K562 (cell line): ENCODE results near the gene FFAR1. TPM values are rescaled to one million over a fixed set of nuclear protein-coding genes. Genes with fewer than 3 reads are reported as not detected.

Experiments
- BMI1 ChIP-seq: fragments of 150-350 bp; IDR thresholded peaks from 2 replicates; pipeline ENCODE4 v1.6.1; 2014; ENCODE audit warnings: low read length
- CBFA2T3 ChIP-seq: fragments of 450-650 bp; IDR thresholded peaks from 2 replicates; pipeline ENCODE4 v1.6.1; 2017
- CBX2 ChIP-seq: fragments of 200-600 bp; sonication (generic); IDR thresholded peaks from one replicate; pipeline ENCODE4 v1.6.1; 2012; ENCODE audit warnings: mild to moderate bottlenecking, low read length, inconsistent platforms; ENCODE audit not compliant: insufficient read depth, poor library complexity, severe bottlenecking
- CBX3 ChIP-seq, 2 experiments: IDR thresholded peaks; 1 replicate in 1 of 2; 2 replicates in 1 of 2; pipeline ENCODE4 v1.6.1; 2012; ENCODE audit warnings: inconsistent platforms in 2 of 2, low read length in 2 of 2, borderline replicate concordance in 1 of 2, control low read depth in 1 of 2
- CC2D1A ChIP-seq: fragments of 450-650 bp; IDR thresholded peaks from 2 replicates; pipeline ENCODE4 v1.6.1; 2017; ENCODE audit warnings: mild to moderate bottlenecking
- CHD2 ChIP-seq: IDR thresholded peaks from 2 replicates; pipeline ENCODE4 v1.6.1; 2011; ENCODE audit warnings: low read depth, low read length
- CREM ChIP-seq: IDR thresholded peaks from 2 replicates; pipeline ENCODE4 v1.6.1; 2014; ENCODE audit warnings: antibody characterized with exemption, low read depth
- CTBP1 ChIP-seq: fragments of 450-650 bp; IDR thresholded peaks from 2 replicates; pipeline ENCODE4 v1.6.1; 2016; ENCODE audit warnings: borderline replicate concordance
- ELF2 ChIP-seq: fragments of 250-450 bp; sonication (Bioruptor Pico); IDR thresholded peaks from 2 replicates; pipeline ENCODE4 v1.5.0; 2021; ENCODE audit warnings: mild to moderate bottlenecking
- GTF2E2 ChIP-seq: fragments of 200-800 bp; sonication (Bioruptor generic); IDR thresholded peaks from 2 replicates; pipeline ENCODE4 v1.6.1; 2016; ENCODE audit warnings: missing genetic modification characterization, missing compliant biosample characterization
- MTF1 ChIP-seq: fragments of 250-450 bp; sonication (Bioruptor Pico); IDR thresholded peaks from 2 replicates; pipeline ENCODE4 v1.9.0; 2021; ENCODE audit warnings: moderate library complexity, mild to moderate bottlenecking, inconsistent platforms, borderline replicate concordance
- MXI1 ChIP-seq: IDR thresholded peaks from 2 replicates; pipeline ENCODE4 v1.6.1; 2011; ENCODE audit warnings: low read depth, mild to moderate bottlenecking, improper control_type of control experiment, low read length
- POLR2AphosphoS2 ChIP-seq: IDR thresholded peaks from 2 replicates; pipeline ENCODE4 v1.6.1; 2012; ENCODE audit warnings: low read length, improper control_type of control experiment
- POLR2AphosphoS5 ChIP-seq: IDR thresholded peaks from 2 replicates; pipeline ENCODE4 v1.6.1; 2011; ENCODE audit warnings: mild to moderate bottlenecking, low read depth, low read length, moderate library complexity; ENCODE audit not compliant: control insufficient read depth, insufficient read depth
- U2AF1 ChIP-seq: fragments of 200-400 bp; formaldehyde crosslinking; optimal IDR thresholded peaks from 2 replicates; pipeline ENCODE3; 2017; ENCODE audit warnings: mild to moderate bottlenecking, low read depth, low read length, moderate library complexity
- ZNF174 ChIP-seq: fragments of 250-450 bp; sonication (Bioruptor Pico); IDR thresholded peaks from 2 replicates; pipeline ENCODE4 v1.4.0; 2020; ENCODE audit warnings: mild to moderate bottlenecking
- ZNF785 ChIP-seq: fragments of 250-450 bp; sonication (Bioruptor Pico); IDR thresholded peaks from 2 replicates; pipeline ENCODE4 v1.4.0; 2020; ENCODE audit warnings: mild to moderate bottlenecking
- ZZZ3 ChIP-seq: fragments of 450-650 bp; IDR thresholded peaks from 2 replicates; pipeline ENCODE4 v1.6.1; 2016; ENCODE audit warnings: antibody characterized with exemption, mild to moderate bottlenecking, moderate library complexity
- polyA plus RNA-seq, 8 experiments: library from polyadenylated mRNA; depleted of rRNA in 4 of 8; stranded (reverse) in 5 of 8; unstranded in 3 of 8; fragments of >200 nt; fragmentation: Nextera tagmentation in 2 of 8; fragmentation: Illumina TruSeq in 1 of 8; extraction: Ambion mirVana in 2 of 8; extraction: Trizol in 1 of 8; gene quantifications; 2 replicates each; pipeline versions ENCODE4 v1.2.1 to v1.2.3, GENCODE V29; 2011 to 2014; ENCODE audit warnings: inconsistent platforms in 1 of 8, missing spikeins in 1 of 8
- total RNA-seq, 7 experiments: library from RNA; depleted of rRNA in 6 of 7; stranded (reverse); fragments of >200 nt in 6 of 7; fragmentation: Illumina TruSeq in 2 of 7; extraction: Trizol in 2 of 7; gene quantifications; 2 replicates each; pipeline versions ENCODE4 v1.2.1 to v1.2.3, GENCODE V29; 2011 to 2021; ENCODE audit warnings: low replicate concordance in 1 of 7
- TF ChIP-seq, protein P1 (sequence below): fragments of 250-450 bp; sonication (Bioruptor Pico); IDR thresholded peaks from 2 replicates; pipeline ENCODE4 v1.4.0; 2020; ENCODE audit warnings: borderline replicate concordance
- TF ChIP-seq, protein P2 (sequence below): fragments of 150-350 bp; IDR thresholded peaks from 2 replicates; pipeline ENCODE4 v1.6.1; 2014; ENCODE audit warnings: low read depth, mild to moderate bottlenecking, low read length, borderline replicate concordance
- TF ChIP-seq, protein P3 (sequence below): sonication (generic); formaldehyde crosslinking; IDR thresholded peaks from 2 replicates; pipeline ENCODE4 v1.8.0; 2022; ENCODE audit warnings: mild to moderate bottlenecking, low read depth, missing genetic modification reagents
- TF ChIP-seq, protein P4 (sequence below): fragments of 450-650 bp; conservative IDR thresholded peaks from 2 replicates; pipeline ENCODE4 v1.6.1; 2016; ENCODE audit warnings: missing genetic modification characterization, low read depth, mild to moderate bottlenecking, control low read depth, missing compliant biosample characterization

Gene FFAR1
- total and polyA plus RNA-seq, 9 of the 15 experiments (the other 6 are each of a cell fraction or from before 2014, with no cell fraction given), result not detected

DNA sequence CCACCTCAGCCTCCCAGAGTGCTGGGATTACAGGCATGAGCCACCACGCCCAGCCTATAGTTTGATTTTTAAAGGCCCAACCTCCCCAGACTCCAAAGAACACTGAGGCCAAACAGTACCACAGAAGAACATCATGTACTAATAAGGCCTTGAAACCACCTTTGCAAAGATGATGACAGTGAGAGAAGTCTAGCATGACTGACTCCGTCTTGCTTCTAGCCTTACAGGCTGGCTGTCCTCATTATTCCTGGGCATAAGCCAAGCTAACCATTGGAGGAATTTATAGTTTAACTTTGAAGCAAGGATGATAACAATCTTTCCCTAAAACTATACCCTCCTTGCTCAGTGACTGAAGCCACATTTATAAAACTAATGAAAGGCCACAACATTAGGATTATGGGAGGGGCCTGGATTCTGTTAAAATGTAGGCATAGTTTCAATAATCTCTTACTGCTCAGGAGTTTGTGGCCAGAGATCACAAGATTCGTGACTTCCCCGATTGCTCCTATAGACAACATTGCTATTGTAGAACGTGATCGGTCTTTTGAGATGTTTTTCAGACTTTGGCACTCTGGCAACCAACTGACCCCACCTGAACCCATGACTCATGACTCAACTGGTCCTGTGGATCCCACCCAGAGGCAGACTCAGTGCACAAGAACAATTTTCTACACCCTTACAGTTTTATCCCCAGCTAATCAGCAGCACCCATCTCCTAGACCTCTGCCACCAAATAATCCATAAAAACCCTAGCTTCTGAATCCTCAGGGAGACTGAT is 40.8 kb downstream of the FFAR1 start (continued):
- TF ChIP-seq, protein P1, sequence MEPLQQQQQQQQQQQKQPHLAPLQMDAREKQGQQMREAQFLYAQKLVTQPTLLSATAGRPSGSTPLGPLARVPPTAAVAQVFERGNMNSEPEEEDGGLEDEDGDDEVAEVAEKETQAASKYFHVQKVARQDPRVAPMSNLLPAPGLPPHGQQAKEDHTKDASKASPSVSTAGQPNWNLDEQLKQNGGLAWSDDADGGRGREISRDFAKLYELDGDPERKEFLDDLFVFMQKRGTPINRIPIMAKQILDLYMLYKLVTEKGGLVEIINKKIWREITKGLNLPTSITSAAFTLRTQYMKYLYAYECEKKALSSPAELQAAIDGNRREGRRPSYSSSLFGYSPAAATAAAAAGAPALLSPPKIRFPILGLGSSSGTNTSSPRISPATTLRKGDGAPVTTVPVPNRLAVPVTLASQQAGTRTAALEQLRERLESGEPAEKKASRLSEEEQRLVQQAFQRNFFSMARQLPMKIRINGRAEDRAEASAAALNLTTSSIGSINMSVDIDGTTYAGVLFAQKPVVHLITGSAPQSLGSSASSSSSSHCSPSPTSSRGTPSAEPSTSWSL, result no peak
- TF ChIP-seq CREM (0 out of 2 replicates have a peak, but pooled peaks have one; percentile 9), CBFA2T3 (peak; percentile 13; the same call in 1 of the 2 replicates), ZNF174 (CRISPR knock-in tag) (no peak), POLR2AphosphoS5 (no peak), MTF1 (CRISPR knock-in tag) (no peak), CHD2 (no peak), ZNF785 (CRISPR knock-in tag) (no peak), GTF2E2 (tag) (no peak), ELF2 (no peak), POLR2AphosphoS2 (no peak), U2AF1 (no peak), CBX3 (IDR thresholded peaks at IDR 0.05; ENCODE audit: borderline replicate concordance in 1 of 2, low read length in 2 of 2) (no peak), CTBP1 (peak; percentile 51; the same call in 1 of the 2 replicates), ZZZ3 (no peak), BMI1 (no peak), MXI1 (no peak), CBX2 (no peak), CC2D1A (no peak)
- TF ChIP-seq, protein P2, sequence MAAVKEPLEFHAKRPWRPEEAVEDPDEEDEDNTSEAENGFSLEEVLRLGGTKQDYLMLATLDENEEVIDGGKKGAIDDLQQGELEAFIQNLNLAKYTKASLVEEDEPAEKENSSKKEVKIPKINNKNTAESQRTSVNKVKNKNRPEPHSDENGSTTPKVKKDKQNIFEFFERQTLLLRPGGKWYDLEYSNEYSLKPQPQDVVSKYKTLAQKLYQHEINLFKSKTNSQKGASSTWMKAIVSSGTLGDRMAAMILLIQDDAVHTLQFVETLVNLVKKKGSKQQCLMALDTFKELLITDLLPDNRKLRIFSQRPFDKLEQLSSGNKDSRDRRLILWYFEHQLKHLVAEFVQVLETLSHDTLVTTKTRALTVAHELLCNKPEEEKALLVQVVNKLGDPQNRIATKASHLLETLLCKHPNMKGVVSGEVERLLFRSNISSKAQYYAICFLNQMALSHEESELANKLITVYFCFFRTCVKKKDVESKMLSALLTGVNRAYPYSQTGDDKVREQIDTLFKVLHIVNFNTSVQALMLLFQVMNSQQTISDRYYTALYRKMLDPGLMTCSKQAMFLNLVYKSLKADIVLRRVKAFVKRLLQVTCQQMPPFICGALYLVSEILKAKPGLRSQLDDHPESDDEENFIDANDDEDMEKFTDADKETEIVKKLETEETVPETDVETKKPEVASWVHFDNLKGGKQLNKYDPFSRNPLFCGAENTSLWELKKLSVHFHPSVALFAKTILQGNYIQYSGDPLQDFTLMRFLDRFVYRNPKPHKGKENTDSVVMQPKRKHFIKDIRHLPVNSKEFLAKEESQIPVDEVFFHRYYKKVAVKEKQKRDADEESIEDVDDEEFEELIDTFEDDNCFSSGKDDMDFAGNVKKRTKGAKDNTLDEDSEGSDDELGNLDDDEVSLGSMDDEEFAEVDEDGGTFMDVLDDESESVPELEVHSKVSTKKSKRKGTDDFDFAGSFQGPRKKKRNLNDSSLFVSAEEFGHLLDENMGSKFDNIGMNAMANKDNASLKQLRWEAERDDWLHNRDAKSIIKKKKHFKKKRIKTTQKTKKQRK, result no peak
- TF ChIP-seq, protein P3, sequence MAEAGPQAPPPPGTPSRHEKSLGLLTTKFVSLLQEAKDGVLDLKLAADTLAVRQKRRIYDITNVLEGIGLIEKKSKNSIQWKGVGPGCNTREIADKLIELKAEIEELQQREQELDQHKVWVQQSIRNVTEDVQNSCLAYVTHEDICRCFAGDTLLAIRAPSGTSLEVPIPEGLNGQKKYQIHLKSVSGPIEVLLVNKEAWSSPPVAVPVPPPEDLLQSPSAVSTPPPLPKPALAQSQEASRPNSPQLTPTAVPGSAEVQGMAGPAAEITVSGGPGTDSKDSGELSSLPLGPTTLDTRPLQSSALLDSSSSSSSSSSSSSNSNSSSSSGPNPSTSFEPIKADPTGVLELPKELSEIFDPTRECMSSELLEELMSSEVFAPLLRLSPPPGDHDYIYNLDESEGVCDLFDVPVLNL (CRISPR knock-in tag), result no peak
- TF ChIP-seq, protein P4, sequence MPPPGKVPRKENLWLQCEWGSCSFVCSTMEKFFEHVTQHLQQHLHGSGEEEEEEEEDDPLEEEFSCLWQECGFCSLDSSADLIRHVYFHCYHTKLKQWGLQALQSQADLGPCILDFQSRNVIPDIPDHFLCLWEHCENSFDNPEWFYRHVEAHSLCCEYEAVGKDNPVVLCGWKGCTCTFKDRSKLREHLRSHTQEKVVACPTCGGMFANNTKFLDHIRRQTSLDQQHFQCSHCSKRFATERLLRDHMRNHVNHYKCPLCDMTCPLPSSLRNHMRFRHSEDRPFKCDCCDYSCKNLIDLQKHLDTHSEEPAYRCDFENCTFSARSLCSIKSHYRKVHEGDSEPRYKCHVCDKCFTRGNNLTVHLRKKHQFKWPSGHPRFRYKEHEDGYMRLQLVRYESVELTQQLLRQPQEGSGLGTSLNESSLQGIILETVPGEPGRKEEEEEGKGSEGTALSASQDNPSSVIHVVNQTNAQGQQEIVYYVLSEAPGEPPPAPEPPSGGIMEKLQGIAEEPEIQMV (tag), result no peak
